GM21717 (cell line): Measurements from ENCODE around the gene RPL28.
A peak's percentile ranks its signal among the peaks of the same experiment; 100 is the strongest.

ENCODE experiments used
- ATAC-seq: cut with Tn5 transposase; IDR thresholded peaks from one replicate; pipeline ENCODE4 v1.9.1; 2021; ENCODE audit warnings: mild to moderate bottlenecking, moderate library complexity; ENCODE audit not compliant: unreplicated experiment

The RPL28 gene

GRCh38 chr19:55372316-55373081, 13.2 kb upstream of the RPL28 start:
- ATAC-seq, result no peak

- no peak for ATAC-seq
Observed at GRCh38 chr19:55373306-55373992, 12.3 kb upstream of the RPL28 start.

GRCh38 chr19:55373993-55374757, 11.6 kb upstream of the RPL28 start:
- ATAC-seq, result no peak

- no peak for ATAC-seq
Observed at GRCh38 chr19:55376241-55376933, 9.3 kb upstream of the RPL28 start, which contains the start of gene TMEM190. Gene TMEM190, plus strand, starts transcription at chr19:55376826. Its CDS starts 28 bp downstream, at chr19:55376854.

- ATAC-seq, result no peak
Observed at GRCh38 chr19:55377356-55378131, 8.2 kb upstream of the RPL28 start.

- ATAC-seq, result no peak
Observed at GRCh38 chr19:55379174-55379573, 6.6 kb upstream of the RPL28 start.

GRCh38 chr19:55382013-55382412, 3.7 kb upstream of the RPL28 start:
- no peak for ATAC-seq

GRCh38 chr19:55382522-55383054, 3.1 kb upstream of the RPL28 start:
- ATAC-seq, result no peak

GRCh38 chr19:55383279-55384130, 2.2 kb upstream of the RPL28 start:
- no peak for ATAC-seq

GRCh38 chr19:55384131-55384919, 1.4 kb upstream of the RPL28 start, which contains the start of gene TMEM238:
Gene TMEM238, minus strand, starts transcription at chr19:55384292. Its CDS starts 33 bp downstream, at chr19:55384259.
- peak; percentile 4 for ATAC-seq

GRCh38 chr19:55384920-55385723, 610 bp upstream of the RPL28 start:
- ATAC-seq, result peak; percentile 48

- ATAC-seq, result no peak
Observed at GRCh38 chr19:55386493-55386971, 800 bp downstream of the RPL28 start.

- no peak for ATAC-seq
Observed at GRCh38 chr19:55387736-55388497, 2.2 kb downstream of the RPL28 start.

- no peak for ATAC-seq
Observed at GRCh38 chr19:55389386-55390317, 3.9 kb downstream of the RPL28 start.

GRCh38 chr19:55390461-55390880, 4.7 kb downstream of the RPL28 start:
- no peak for ATAC-seq
